Stimulated activated CD8-positive, alpha-beta memory T cell treated with anti-CD3 and anti-CD28 coated beads, Interleukin-12 subunit alpha, Interleukin-12 subunit beta, amount 100 ng/mL, for 24 hours (primary cell): ENCODE measurements around the gene TSC22D2.

Source experiments
- DNase-seq: peaks from one replicate; pipeline ENCODE4 v3.0.0-alpha.2; 2020; ENCODE audit errors: extremely low read depth

TSC22D2 gene

GRCh38 chr3:150385296-150386242 is 22.5 kb upstream of the TSC22D2 start:
- no peak for DNase-seq

- DNase-seq = no peak
Measured at GRCh38 chr3:150388498-150389418, 19.3 kb upstream of the TSC22D2 start.

GRCh38 chr3:150390087-150390486 is 18.0 kb upstream of the TSC22D2 start:
- DNase-seq = no peak

GRCh38 chr3:150391161-150391560 is 16.9 kb upstream of the TSC22D2 start:
- no peak for DNase-seq

GRCh38 chr3:150393745-150394144 is 14.4 kb upstream of the TSC22D2 start:
- DNase-seq = no peak

GRCh38 chr3:150394606-150395005 is 13.5 kb upstream of the TSC22D2 start:
- no peak for DNase-seq

GRCh38 chr3:150396491-150396890 is 11.6 kb upstream of the TSC22D2 start:
- no peak for DNase-seq

- DNase-seq = no peak
Measured at GRCh38 chr3:150396956-150397550, 11.0 kb upstream of the TSC22D2 start.

GRCh38 chr3:150399060-150399459 is 9.0 kb upstream of the TSC22D2 start:
- DNase-seq = no peak

GRCh38 chr3:150401285-150401684 is 6.8 kb upstream of the TSC22D2 start:
- DNase-seq = no peak

GRCh38 chr3:150402217-150402616 is 5.9 kb upstream of the TSC22D2 start:
- DNase-seq = no peak

- DNase-seq = no peak
Measured at GRCh38 chr3:150404023-150404422, 4.1 kb upstream of the TSC22D2 start.

- DNase-seq = no peak
Measured at GRCh38 chr3:150407051-150407807, 869 bp upstream of the TSC22D2 start.

- no peak for DNase-seq
Measured at GRCh38 chr3:150407808-150408220, 284 bp upstream of the TSC22D2 start.

- no peak for DNase-seq
Measured at GRCh38 chr3:150409125-150409511, 1.0 kb downstream of the TSC22D2 start.

GRCh38 chr3:150409512-150410310 is 1.6 kb downstream of the TSC22D2 start:
- no peak for DNase-seq

- no peak for DNase-seq
Measured at GRCh38 chr3:150410311-150411105, 2.4 kb downstream of the TSC22D2 start.

GRCh38 chr3:150411106-150411460 is 3.0 kb downstream of the TSC22D2 start:
- DNase-seq = no peak

- DNase-seq = no peak
Measured at GRCh38 chr3:150411546-150411945, 3.4 kb downstream of the TSC22D2 start.

GRCh38 chr3:150411976-150412375 is 3.9 kb downstream of the TSC22D2 start:
- no peak for DNase-seq
